ENCODE results near the gene DUSP23.

Gene DUSP23

GRCh38 chr1:159780583-159781582, at the start of gene DUSP23:
DUSP23 (plus strand) TSS chr1:159780962; CDS start chr1:159781101, 139 bp downstream.
- DNase-seq: peak; percentile 89

GRCh38 chr1:159737238-159737916, 43.4 kb upstream of the DUSP23 start:
- DNase-seq: no peak

GRCh38 chr1:159743651-159744410, 36.9 kb upstream of the DUSP23 start:
- no peak for DNase-seq

- DNase-seq: no peak
These were observed 34.1 kb upstream of the DUSP23 start for GRCh38 chr1:159746666-159747065.

- DNase-seq: no peak
These were observed 32.4 kb upstream of the DUSP23 start for GRCh38 chr1:159748370-159748769.

- no peak for DNase-seq
These were observed 31.1 kb upstream of the DUSP23 start for GRCh38 chr1:159749630-159750029.

- no peak for DNase-seq
These were observed 30.1 kb upstream of the DUSP23 start for GRCh38 chr1:159750621-159751020.

GRCh38 chr1:159751031-159751430, 29.7 kb upstream of the DUSP23 start:
- no peak for DNase-seq

GRCh38 chr1:159752135-159752580, 28.6 kb upstream of the DUSP23 start:
- DNase-seq: no peak

- DNase-seq: no peak
These were observed 27.4 kb upstream of the DUSP23 start for GRCh38 chr1:159753386-159753785.

GRCh38 chr1:159755451-159756007, 25.2 kb upstream of the DUSP23 start:
- no peak for DNase-seq

GRCh38 chr1:159756397-159756796, 24.4 kb upstream of the DUSP23 start:
- no peak for DNase-seq

GRCh38 chr1:159763686-159764085, 17.1 kb upstream of the DUSP23 start:
- no peak for DNase-seq

- no peak for DNase-seq
These were observed 15.0 kb upstream of the DUSP23 start for GRCh38 chr1:159765806-159766205.

GRCh38 chr1:159771127-159771895, 9.5 kb upstream of the DUSP23 start:
- DNase-seq: no peak

GRCh38 chr1:159774465-159774864, 6.3 kb upstream of the DUSP23 start:
- no peak for DNase-seq

GRCh38 chr1:159775716-159776115, 5.0 kb upstream of the DUSP23 start:
- DNase-seq: no peak

- no peak for DNase-seq
These were observed 2.5 kb upstream of the DUSP23 start for GRCh38 chr1:159778266-159778665.

- DNase-seq: no peak
These were observed 1.3 kb upstream of the DUSP23 start for GRCh38 chr1:159779403-159779851.

- DNase-seq: no peak
These were observed 1.2 kb downstream of the DUSP23 start for GRCh38 chr1:159781992-159782391.

GRCh38 chr1:159783724-159784123, 3.0 kb downstream of the DUSP23 start:
- DNase-seq: no peak

- no peak for DNase-seq
These were observed 5.7 kb downstream of the DUSP23 start for GRCh38 chr1:159786465-159786864.
